ENCODE results near the gene PHYH.
"Not testable (repeated sequence)": the region's sequence is repeated elsewhere in the genome, so short reads cannot be mapped to it uniquely, and the experiment has no call there.

PHYH gene

DNA sequence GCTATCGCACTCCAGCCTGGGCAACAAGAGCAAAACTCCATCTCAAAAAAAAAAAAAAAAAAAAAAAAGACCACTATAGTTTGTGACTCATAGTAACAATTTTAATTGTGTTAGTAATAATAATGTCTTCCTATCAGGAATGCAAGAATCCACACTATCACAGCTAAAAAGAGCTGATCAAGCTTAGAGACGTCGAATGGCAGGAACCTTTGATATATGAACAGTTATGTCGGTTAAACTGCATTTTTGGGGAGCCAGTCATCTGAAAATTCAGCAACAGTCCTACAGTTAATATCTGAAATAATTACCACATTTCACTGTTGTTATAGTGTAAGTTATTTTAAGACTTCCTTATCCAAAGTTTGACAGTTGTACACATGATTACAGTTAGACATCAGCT is 8.8 kb downstream of the PHYH start:
- TF ChIP-seq, protein P1, sequence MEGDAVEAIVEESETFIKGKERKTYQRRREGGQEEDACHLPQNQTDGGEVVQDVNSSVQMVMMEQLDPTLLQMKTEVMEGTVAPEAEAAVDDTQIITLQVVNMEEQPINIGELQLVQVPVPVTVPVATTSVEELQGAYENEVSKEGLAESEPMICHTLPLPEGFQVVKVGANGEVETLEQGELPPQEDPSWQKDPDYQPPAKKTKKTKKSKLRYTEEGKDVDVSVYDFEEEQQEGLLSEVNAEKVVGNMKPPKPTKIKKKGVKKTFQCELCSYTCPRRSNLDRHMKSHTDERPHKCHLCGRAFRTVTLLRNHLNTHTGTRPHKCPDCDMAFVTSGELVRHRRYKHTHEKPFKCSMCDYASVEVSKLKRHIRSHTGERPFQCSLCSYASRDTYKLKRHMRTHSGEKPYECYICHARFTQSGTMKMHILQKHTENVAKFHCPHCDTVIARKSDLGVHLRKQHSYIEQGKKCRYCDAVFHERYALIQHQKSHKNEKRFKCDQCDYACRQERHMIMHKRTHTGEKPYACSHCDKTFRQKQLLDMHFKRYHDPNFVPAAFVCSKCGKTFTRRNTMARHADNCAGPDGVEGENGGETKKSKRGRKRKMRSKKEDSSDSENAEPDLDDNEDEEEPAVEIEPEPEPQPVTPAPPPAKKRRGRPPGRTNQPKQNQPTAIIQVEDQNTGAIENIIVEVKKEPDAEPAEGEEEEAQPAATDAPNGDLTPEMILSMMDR (IDR thresholded peaks at IDR 0.05; ENCODE audit: extremely low read depth, missing control alignments) = no peak
- DNase-seq (ENCODE audit: low spot score) = no peak

DNA sequence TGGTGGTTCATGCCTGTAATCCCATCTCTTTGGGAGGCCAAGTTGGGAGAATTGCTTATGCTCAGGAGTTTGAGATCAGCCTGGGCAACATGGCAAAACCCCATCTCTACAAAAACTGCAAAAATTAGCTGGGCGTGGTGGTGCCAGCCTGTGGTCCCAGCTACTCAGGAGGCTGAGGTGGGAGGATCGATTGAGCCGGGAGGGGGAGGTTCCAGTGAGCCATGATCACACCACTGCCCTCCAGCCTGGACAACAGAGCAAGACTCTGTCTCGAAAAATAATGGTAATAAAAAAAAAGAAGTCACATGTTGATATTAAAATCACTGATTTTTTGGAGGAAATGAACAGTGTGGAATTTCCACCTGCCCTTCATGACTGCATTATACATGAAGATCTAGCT is 15.8 kb downstream of the PHYH start:
- TF ChIP-seq, protein P1 (IDR thresholded peaks at IDR 0.05; ENCODE audit: extremely low read depth, missing control alignments) = no peak
- DNase-seq (ENCODE audit: low spot score) = no peak

DNA sequence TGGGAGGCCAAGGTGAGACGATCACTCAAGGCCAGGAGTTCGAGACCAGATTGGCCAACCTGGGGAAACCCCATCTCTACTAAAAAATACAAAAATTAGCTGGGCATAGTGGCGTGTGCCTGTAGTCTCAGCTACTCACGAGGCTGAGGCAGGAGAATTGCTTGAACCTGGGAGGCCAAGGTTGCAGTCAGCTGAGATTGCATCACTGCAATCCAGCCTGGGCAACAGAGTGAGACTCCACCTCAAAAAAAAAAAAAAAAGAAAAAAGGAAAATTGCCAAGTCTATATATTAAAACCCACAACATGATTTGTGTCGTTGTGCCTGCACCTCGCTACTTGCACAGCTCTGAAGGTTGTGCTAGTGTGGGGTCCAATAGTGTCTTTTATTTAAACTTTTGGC is 17.5 kb downstream of the PHYH start:
- DNase-seq (ENCODE audit: low spot score) = not testable (repeated sequence)

- TF ChIP-seq, protein P1 (IDR thresholded peaks at IDR 0.05; ENCODE audit: extremely low read depth, missing control alignments) = no peak
- DNase-seq (ENCODE audit: low spot score) = no peak
Observed at GRCh38 chr10:13276749-13277365, 23.0 kb downstream of the PHYH start.

DNA sequence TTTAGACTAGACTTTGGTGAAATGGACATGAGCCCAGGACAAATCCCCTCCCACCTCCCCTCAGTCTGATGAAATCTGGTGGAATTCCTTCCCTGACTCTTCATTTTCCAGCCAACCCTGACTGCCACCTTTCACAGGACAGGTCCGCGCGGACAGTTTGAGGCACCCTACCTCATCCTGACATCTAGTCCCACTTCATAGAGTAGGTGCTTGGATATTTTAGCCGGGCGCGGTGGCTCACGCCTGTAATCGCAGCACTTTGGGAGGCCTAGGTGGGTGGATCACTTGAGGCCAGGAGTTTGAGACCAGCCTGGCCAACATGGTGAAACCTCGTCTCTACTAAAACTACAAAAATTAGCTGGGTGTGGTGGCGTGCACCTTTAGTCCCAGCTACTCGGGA is 23.7 kb downstream of the PHYH start:
- DNase-seq (ENCODE audit: low spot score) = not testable (repeated sequence)

DNA sequence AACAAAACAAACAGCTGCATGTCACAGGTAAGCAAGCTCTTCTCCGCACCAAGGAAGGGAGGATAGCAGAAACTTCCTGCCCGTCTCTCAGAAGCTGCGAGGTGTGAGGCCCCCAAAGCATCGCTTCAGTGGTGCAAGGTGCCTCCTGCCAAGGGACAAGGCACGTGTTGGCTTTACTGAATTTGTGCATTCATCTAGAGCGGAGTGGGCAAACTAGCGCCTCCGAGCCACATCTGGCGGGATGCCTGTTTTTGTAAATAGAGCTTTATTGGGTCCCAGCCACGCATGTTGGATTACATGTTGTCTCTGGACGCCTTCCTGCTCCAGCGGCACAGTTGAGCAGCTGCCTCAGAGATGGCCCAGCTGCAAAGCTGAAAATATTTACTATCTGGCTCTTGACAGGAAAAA is 27.7 kb downstream of the PHYH start:
- TF ChIP-seq, protein P1 (IDR thresholded peaks at IDR 0.05; ENCODE audit: extremely low read depth, missing control alignments) = no peak
- no peak for DNase-seq (ENCODE audit: low spot score)

DNA sequence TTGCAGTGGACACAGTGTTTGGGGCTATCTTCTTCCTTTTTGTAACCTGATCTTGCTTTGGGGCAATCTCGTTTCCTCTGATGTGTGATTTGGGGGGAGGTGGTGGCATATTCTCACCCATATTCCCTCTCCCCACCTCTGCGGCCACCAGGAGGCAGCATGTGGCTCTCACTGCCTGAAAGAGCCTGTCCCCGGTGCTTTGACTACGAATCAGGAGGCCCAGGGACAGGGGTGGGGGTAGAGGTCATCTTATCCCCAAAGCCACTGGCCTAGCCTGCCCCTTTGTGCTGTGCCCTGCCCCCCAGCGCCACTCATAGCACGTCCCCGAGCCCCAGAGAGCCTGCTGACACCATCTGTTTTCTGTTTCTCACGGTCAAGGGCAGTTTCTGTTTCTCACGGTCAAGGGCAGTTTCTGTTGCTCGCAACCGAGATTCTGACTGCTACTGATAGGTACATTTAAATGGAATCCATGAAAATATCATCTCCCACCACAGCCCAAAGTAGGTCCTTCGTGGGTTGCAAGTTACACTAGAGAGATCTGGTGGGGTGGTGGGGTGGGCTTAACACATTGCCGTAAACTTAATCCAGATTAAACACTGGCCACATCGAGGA is 28.2 kb downstream of the PHYH start:
- TF ChIP-seq, protein P1 (IDR thresholded peaks at IDR 0.05; ENCODE audit: extremely low read depth, missing control alignments) = peak; percentile 63
- DNase-seq (ENCODE audit: low spot score) = peak; percentile 73

DNA sequence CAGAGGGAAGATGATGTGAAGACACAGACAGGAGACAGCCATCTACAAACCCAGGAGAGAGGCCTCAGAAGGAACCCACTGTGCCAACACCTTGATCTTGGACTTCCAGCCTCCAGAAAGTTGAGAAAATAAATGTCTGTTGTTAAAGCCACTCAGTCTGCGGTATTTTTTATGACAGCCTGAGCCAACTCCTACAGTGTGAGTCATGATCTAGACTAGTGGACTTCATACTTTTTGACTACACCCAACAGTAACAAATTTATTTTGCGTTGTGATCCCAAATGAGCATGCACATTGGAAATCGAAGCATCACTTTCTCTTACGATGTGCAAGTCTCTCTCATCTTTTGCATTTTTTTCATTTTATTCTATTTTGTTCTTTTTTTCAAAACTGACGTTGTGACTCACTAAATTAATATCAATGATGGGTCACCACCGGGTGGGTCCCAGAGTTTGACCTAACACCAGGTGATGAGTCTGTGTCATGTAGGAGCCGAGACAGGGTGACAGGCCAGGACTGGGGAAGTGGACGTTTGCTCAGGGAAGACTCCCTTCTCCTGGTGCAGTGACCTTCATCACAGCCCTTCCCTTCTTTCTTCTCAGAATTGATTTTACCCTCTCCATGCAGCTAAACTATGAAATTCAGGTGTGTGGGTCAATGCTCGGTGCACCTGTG is 28.9 kb downstream of the PHYH start:
- TF ChIP-seq, protein P1 (IDR thresholded peaks at IDR 0.05; ENCODE audit: extremely low read depth, missing control alignments) = no peak
- no peak for DNase-seq (ENCODE audit: low spot score)
